RWPE2 (cell line): ENCODE measurements around the gene GSTK1.

ENCODE experiments used
- ATAC-seq: fragments of 200-7000 bp; cut with Tn5 transposase; 3 replicates; pipeline ENCODE4 v1.9.1; 2021; ENCODE audit warnings: low read depth
- DNase-seq: peaks from one replicate; pipeline ENCODE4 v3.0.0-alpha.2; 2020; ENCODE audit warnings: low spot score
- H3K27ac ChIP-seq: fragments of 450-650 bp; 2 replicates; pipeline ENCODE4 v1.5.1; 2017; ENCODE audit warnings: mild to moderate bottlenecking; ENCODE audit not compliant: poor library complexity, severe bottlenecking
- H3K27me3 ChIP-seq: fragments of 250-450 bp; sonication (Bioruptor Pico); 2 replicates; pipeline ENCODE4 v1.5.1; 2021; ENCODE audit warnings: mild to moderate bottlenecking, moderate library complexity; ENCODE audit not compliant: insufficient read depth, poor library complexity, severe bottlenecking
- H3K36me3 ChIP-seq: fragments of 250-450 bp; sonication (Bioruptor Pico); 2 replicates; pipeline ENCODE4 v1.5.1; 2020; ENCODE audit warnings: low read depth, mild to moderate bottlenecking, moderate library complexity
- H3K4me1 ChIP-seq: fragments of 250-450 bp; sonication (Bioruptor Pico); 2 replicates; pipeline ENCODE4 v1.5.1; 2021; ENCODE audit warnings: mild to moderate bottlenecking, moderate library complexity; ENCODE audit not compliant: insufficient read depth, poor library complexity, severe bottlenecking
- H3K4me3 ChIP-seq: fragments of 250-450 bp; sonication (Bioruptor Pico); 2 replicates; pipeline ENCODE4 v1.5.1; 2021; ENCODE audit warnings: mild to moderate bottlenecking, moderate library complexity; ENCODE audit not compliant: severe bottlenecking
- H3K9me3 ChIP-seq: fragments of 250-450 bp; sonication (Bioruptor Pico); 2 replicates; pipeline ENCODE4 v1.5.1; 2021; ENCODE audit warnings: mild to moderate bottlenecking, moderate library complexity; ENCODE audit not compliant: severe bottlenecking
- CTCF ChIP-seq: fragments of 450-650 bp; IDR thresholded peaks from one replicate; pipeline ENCODE4 v1.5.1; 2017; ENCODE audit warnings: mild to moderate bottlenecking, moderate library complexity; ENCODE audit not compliant: poor library complexity, severe bottlenecking

Gene GSTK1

GRCh38 chr7:143225047-143225446 lies 38.2 kb upstream of the GSTK1 start:
- H3K4me3 ChIP-seq = no peak overlapping the region
- ATAC-seq = no peak
- no peak overlapping the region for H3K27ac ChIP-seq
- no peaks in the 10 kb centered on the region for H3K4me1 ChIP-seq
- H3K9me3 ChIP-seq = no peaks in the 10 kb centered on the region
- no peaks in the 10 kb centered on the region for H3K36me3 ChIP-seq
- DNase-seq = no peak
- H3K27me3 ChIP-seq = peaks cover 3% of the 10 kb centered on the region
- no peak for TF ChIP-seq CTCF

- no peak for DNase-seq
Measured at GRCh38 chr7:143227806-143228205, 35.4 kb upstream of the GSTK1 start.

GRCh38 chr7:143229054-143229790 lies 34.0 kb upstream of the GSTK1 start:
- Histone ChIP-seq H3K9me3 (no peaks in the 10 kb centered on the region), H3K27me3 (no peaks in the 10 kb centered on the region), H3K4me1 (no peaks in the 10 kb centered on the region), H3K4me3 (no peak overlapping the region), H3K36me3 (no peaks in the 10 kb centered on the region), H3K27ac (no peak overlapping the region)
- DNase-seq = no peak
- no peak for ATAC-seq
- no peak for TF ChIP-seq CTCF

More at GRCh38 chr7:143227806-143228205, 35.4 kb upstream of the GSTK1 start:
- no peak overlapping the region for H3K27ac ChIP-seq
- no peak for TF ChIP-seq CTCF
- ATAC-seq = no peak
- peaks cover under 1% of the 10 kb centered on the region for H3K27me3 ChIP-seq
- no peaks in the 10 kb centered on the region for H3K36me3 ChIP-seq
- no peaks in the 10 kb centered on the region for H3K4me1 ChIP-seq
- H3K4me3 ChIP-seq = no peak overlapping the region
- no peaks in the 10 kb centered on the region for H3K9me3 ChIP-seq

DNA sequence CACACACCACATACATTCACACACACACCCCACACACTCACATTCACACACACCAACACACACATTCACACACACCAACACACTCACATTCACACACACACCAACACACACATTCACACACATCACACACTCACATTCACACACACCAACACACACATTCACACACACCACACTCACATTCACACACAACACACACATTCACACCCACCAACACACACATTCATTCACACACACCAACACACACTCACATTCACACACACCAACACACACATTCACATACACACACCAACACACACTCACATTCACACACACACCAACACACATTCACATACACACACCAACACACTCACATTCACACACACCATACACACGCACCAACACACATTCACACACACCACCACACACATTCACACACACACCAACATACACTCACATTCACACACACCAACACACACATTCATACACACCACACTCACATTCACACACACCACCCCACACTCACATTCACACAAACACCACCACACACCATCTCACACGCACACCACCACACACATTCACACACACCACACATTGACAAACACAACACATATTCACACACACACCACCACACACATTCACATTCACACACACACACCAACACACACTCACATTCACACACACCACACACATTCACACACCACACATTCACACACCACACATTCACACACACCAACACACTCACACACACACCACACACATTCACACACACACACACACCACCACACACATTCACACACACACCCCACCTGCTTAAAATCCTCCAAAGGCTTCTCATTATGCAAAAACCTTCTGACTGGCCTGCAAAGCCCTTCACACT lies 32.4 kb upstream of the GSTK1 start:
- DNase-seq = no peak
- no peaks in the 10 kb centered on the region for H3K9me3 ChIP-seq
- no peaks in the 10 kb centered on the region for H3K36me3 ChIP-seq
- H3K4me3 ChIP-seq = no peak overlapping the region
- ATAC-seq = no peak
- no peaks in the 10 kb centered on the region for H3K4me1 ChIP-seq
- no peak overlapping the region for H3K27ac ChIP-seq
- no peak for TF ChIP-seq CTCF
- no peaks in the 10 kb centered on the region for H3K27me3 ChIP-seq
